Activated CD4-positive, alpha-beta T cell treated with anti-CD3 and anti-CD28 coated beads, Interleukin-2, Interleukin-6, amounts not matched to agents 100 ng/mL and 50 ng/mL, durations not matched to agents 16 hours and 8 hours (primary cell): Measurements from ENCODE around the gene MB.
"Not testable (repeated sequence)": the region's sequence is repeated elsewhere in the genome, so short reads cannot be mapped to it uniquely, and the experiment has no call there.

Experiments used
- DNase-seq: peaks from one replicate; pipeline ENCODE4 v3.0.0-alpha.2; 2020

The MB gene

DNA sequence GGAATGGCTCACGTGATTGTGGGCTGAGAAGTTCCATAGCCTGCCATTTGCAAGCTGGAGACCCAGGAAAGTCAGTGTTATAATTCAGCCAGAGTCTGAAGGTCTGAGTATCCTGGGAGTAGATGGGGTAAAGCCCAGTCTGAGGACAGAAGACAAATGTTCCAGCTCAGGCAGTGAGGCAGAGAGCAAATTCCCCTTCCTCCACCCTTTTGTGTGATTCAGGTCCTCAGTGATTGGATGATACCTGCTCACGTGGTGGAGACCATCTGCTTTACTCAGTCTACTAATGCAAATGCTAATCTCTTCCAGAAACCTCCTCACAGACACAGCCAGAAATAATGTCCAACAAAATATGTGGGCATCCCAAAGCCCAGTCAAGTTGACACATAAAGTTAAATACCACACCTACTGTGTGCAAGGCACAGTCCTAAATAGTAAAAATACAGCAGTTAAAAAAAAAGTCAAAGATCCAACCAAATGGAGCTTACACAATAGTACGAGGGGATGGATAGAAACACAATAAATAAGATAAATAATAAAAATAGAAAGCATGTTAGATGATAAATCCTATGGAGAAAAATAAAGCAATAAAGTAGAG lies 17.9 kb upstream of the MB start:
- no peak for DNase-seq

DNA sequence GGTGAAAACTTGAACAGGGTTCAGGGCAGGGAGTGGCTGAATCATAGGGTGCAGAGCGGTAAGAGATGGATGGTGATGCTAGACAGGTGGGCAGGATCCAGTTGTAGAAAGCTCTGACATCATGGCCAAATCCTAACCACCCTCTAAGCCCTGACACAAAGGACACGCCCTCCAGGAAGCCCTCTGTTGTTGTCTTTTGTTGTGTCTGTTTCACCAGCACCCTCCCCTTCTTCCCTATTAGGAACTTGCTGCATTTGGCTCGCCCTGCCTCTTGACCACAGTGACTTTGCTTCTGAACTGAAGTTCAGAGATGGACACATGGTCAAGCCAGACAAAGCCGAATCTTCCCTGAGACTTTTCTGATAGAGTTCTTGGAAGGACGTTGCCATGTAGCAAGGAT lies 16.9 kb upstream of the MB start:
- no peak for DNase-seq

DNA sequence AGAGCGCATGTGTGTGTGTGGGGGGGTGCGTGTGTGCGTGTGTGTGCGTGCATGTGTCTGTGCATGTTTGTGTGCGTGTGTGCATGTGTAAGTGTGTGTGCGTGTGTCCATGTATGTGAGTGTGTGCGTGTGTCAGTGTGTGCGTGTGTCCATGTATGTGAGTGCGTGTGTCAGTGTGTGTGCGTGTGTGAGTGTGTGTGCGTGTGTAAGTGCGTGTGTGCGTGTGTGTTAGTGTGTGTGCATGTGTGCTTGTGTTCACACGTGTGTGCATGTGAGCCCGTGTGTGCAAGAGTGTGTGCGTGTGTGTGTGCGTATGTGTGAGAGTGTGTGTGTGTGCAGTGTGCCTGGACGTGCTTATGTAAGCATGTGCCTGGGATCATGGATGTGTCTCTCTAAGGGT lies 16.4 kb upstream of the MB start:
- no peak for DNase-seq

DNA sequence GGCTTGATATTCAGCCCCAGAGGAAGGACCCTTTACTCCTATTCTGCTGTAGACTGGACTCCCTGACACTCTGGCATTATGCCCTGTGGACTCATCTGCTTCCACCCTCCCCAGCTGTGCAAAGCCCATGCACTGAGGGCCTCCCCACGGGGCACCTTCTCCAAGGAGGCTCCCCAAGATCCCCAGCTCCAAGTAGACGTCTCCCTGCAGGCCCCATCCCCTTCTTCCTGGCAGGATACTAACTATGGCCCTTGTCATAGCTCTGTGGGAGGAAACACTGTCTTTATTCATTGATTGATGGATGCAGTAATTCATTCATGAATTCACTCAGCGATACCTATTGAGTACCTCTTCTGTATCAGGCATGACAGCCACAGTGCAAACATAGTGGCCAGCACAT lies 15.8 kb upstream of the MB start:
- DNase-seq, result no peak

DNA sequence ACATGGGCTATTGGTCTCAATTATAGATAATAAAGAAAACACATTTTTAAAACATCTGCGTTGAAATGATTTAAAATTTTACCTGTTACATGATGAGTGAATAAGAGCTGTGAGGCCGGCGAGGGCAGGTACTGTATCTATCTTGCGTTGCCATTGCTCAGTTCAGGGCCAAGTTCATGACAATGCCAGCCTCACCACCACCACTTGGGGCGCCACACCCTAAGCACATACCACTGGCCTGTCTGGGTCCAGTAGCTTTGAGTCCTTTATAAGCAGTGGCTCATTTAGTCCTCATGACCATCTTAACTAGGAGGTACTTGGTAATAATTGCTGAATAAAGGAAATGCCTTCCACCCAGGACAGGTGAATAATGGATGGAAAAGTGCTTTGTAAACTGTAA lies 14.5 kb upstream of the MB start:
- DNase-seq, result peak; percentile 45

DNA sequence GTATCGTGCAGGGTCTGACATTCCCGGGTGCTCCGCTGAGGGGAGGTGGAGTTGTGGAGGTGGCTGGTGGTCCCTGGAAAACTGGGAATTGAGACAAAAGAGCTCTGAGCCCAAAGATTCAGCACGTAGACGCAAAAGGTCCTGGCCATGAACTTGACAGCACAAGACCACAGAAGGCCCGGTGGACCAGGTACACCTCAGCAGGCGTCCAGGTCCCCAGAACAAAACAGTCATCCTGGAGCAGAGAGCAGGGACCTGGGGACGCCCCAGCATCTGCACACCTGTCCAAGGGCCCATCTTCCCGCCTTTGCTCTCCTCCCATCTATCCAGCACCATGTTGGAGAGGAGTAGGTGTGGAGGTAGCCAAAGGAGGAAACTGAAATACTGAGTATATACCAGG lies 13.8 kb upstream of the MB start:
- DNase-seq, result no peak

DNA sequence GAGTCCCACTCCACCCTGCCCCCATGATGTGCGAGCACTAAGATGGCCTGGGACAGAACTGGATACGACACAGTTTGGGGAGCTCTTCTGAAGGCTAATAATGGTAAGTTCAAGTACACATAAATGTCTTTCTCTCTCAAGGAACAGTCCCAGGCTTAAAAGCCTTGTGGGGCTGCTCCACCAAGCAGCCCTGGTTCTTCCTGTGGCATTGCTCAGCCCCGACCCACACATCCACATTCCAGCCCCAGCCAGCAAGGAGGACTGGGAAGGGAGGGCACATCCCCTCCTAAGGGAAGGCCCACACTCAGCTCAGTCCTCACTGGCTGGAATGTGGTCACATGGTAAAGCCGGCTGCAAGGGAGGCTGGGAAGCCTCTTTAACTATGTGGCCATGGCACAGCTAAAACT lies 13.3 kb upstream of the MB start:
- DNase-seq, result no peak

DNA sequence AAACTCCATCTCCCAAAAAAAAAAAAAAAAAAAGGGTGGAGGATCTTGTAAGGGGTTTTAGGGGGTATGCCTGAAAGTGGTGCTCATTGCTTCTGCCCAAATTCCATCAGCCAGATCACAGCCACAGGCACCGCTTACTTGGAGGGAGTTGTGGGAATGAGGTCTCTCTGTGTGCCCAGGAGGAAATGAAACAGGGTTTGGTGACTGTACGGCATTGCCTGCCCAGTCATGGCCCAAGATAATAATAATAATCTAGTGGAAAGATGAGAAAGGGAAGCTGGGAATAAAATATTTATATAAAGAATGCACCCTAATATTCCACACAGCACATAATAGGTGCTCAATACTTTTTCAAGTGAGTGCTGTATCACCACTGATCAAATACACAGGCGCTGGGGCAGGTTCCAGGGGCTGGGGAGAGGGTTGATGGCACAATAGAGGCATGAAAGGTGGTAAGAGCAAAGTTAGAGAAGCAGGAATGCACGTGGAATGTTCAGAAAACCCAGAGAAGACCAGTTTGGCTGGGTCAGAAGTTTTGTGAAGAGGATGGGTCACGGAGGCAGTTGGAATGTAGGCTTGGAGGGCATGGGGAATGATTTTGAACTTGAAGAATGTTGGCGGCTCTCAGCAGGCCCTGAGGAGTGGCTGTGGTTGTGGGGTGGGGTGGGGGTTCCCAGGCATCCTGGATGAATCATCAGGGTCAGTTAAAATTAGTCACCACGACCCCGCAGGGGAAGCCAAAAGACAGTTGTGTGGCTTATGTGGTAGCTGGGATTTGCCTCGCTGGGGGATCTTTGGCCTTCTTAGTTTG lies 12.5 kb upstream of the MB start:
- DNase-seq, result peak; percentile 91

DNA sequence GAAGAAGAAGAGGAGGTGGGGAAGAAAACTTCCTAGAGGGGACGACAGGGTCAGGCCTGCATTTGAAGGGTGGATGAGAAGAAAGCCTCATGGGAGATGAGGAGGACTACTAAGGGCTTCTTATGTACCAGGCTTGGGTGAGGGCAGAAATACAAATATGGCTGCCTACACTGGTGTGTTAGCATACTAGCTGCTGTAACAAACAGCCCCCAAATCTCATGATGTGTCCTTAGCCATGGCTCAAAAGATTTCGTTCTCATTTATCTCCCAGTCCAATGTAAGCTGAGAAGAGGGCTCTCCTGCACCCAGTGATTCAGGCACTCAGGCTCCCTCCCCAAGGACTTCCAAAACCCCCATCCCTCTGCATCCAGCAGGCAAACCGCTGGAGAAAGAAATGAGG lies 11.6 kb upstream of the MB start:
- DNase-seq, result no peak

DNA sequence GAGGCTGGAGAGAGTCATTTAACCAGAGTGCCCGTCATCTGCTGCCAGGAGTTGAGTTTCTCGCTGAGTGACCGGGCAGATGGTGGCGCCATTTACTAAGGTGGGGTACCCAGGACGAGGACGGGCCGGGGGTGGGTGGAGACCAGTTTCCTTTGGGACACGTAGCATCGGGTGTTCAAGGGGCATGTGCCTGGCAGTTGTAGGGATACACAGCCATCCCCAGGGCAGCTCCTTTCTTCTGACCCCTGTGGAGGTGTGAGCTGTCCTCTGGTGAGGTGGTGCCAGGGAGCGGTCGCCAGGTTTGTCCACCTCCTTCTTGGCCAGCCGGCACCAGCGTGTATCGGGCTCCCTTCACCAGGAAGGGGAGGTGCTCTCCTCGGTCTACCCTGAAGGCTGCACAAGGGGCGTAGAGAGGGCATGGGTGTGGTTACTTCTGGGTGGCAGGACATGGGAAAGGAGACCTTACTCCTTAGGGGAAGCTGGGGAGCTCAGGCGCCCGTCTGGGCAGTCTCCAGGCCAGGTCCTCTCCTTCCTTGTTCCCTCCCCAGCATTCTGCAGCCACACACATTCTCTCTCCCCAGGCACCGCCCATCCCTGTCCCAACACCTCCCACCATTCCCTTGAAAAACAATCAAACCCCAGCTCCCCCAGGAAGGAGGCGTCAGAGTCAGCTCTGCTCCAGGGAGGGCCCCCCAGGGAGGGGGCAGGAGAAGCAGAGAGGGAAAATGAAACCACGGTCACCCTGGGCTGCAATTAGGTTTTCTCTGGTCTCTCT lies 10.3 kb upstream of the MB start:
- peak; percentile 70 for DNase-seq

DNA sequence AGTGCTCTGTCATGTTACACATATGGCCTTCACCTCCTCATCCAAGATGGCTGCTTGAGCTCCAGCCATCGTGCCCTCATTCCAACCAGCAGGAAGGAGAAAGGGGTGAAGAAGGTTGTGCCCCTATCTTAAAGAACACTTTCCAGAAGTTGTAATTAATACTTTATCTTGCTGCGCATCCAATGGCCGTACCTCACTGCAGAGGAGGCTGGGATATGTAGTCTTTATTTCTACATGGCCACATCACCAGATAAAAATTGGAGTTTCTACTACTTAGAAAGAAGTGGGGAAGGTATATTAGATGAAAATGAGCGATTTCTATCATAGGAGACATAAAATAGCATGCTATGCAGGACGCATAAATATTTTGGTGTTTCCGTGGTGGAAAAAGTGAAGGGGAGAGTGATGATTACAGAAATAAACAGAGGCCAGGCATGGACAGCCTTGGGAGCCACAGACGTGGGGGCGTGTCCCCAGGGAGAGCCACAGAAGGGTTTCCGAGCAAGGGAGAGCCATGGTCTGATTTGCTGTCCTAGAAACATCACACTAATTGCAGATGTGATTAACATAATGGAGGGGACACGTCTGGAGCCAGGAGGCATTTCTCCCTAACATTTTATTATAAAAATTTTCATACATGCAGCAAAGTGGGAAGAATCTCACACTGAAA lies 8.8 kb upstream of the MB start:
- no peak for DNase-seq

DNA sequence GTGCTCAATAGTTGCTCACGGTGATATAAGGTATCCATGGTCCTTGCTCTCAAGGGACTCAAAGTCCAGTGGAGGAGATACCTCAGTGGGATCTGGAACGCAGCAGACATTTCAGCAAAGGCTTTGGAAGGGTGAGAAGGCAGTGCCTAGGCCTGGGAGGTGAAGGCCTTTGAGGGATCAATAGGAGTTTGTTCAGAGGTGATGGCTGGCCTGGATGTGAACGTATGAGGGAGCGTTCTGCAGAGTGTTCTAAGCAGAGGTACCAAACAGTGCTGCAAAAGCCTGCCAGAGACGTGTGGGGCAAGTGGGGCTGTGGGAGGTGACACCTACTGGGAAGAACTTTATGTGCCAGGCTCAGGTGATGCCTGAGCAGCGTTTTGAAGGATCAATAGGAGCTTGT lies 7.4 kb upstream of the MB start:
- DNase-seq, result no peak

DNA sequence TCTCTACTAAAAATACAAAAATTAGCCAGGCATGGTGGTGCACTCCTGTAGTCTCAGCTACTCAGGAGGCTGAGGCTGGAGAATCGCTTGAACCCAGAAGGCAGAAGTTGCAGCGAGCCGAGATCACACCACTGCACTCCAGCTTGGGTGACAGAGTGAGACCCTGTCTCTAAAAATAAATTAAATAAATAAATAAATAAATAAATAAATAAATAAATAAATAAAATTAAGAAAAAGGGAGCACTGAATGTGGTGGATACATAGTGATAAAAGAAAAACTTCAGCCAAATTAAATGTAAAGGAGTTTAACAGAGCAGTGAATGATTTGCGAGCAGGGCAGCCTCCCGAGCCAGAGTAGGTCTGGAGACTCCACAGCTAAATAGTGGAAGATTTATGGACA lies 6.8 kb upstream of the MB start:
- DNase-seq, result not testable (repeated sequence)

DNA sequence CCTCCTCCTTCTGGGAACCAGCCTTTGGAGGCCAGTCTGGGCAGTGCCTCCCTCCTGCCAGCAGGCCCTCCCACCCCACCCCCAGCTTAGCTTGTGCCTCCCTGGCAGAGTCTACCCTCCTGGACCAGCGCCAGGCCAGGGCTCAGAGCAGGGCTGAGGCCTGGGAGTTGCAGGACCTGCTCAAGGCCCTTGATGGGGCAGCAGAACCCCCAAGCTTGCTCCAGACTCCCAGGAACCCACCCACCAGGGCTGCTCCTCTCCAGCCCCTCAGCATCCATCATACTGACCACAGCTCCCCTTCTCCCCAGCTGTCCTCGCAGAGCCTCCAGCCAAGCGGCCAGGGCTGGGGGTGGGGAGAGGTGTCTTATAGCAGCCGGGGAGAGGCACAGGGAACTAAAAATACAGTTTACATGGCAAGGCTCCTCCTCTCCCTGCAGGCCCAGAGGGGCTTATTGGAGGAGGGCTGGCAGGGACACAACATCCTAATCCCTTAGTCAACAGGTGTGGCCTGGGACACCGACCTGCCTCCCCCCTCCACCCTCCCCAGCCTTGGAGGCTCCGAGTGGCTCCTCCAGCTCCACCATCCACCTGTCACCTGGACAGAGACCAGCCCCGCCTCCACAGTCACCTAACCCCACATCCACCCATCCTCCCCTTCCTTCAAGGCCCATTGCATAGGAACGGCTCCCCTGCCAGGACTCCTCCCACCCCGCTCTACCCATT lies 5.2 kb upstream of the MB start:
- DNase-seq, result no peak

DNA sequence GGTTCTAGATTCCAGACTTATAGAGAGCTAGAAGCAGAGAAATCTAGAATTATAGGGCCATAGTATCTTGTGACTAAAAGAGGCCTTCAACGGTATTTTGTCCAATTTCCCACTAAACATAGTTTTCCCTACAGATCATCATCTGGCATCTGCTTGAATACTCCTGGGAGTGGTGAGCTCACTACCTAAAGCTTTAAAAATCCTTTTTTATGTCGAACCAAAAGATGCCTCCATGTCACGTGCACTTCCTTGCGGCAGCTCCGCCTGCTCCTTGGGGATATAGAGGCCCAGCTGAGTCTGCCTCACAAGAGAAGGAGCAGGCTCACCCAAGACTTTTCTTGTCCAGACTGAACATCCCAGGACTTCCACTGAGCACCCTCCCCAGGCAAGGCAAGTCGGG lies 4.3 kb upstream of the MB start:
- DNase-seq, result no peak

DNA sequence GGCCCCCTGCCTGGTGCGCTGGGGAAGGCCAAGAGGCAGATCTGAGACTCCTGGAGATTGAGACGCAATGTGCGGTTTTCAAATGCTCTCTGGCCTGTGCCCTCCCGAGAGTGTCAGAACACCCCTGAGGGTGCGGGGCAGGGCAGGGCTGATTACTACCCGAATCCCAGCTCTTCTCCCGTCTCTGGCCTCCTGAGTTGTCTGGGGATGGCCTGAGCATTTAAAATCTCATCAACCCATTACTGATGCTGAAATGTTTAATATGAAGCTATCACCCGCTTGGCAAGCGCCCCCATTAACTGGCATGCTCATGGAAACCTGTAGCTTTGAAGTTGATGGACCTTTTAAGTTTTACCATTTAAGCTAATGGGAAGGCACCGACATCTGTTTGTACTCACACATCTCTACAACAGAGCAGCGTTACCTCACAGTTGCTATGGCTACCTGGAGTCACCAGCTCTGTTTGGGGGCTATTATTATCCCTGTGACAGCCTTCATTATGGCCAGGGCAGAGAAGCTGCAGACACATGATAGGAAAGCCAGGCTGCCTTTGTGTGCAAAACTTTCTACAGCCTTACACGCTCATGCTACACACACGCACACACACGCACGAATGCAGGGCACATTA lies 3.6 kb upstream of the MB start:
- DNase-seq, result no peak

DNA sequence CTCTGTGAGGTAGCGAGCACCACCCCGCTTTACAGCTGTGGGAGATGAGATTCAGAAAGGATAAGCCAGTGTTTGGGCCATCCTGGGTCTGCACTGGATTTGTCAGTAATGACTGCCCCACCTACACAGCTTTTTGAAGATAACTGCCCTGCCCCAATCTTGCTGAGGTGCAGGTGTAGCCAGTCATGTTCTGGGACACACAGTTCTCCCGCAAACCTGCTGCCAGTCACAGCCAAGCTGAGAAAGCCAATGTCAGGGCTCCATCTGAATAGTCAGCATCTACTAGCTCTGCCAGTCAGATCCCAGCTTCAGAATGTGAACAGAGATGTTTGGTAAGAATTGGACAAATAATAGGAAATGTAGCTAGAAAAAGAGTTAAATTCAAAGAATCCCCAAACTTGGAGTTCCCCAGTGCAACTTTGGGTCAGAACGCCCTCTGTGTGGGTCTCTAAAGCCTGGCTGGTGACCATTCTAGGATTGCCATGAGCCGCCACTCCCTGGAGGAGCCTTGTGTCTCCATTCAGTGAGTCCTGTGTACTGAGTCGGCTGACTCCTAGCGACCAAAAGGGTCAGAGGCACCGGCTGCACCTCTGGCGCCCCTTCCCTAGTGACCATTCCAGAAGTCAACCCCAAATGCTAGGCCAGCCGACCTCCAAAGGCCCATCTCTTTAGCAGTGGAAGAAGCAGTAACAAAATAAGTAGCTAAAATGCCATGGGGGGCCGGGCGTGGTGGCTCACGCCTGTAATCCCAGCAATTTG lies 2.4 kb upstream of the MB start:
- no peak for DNase-seq

DNA sequence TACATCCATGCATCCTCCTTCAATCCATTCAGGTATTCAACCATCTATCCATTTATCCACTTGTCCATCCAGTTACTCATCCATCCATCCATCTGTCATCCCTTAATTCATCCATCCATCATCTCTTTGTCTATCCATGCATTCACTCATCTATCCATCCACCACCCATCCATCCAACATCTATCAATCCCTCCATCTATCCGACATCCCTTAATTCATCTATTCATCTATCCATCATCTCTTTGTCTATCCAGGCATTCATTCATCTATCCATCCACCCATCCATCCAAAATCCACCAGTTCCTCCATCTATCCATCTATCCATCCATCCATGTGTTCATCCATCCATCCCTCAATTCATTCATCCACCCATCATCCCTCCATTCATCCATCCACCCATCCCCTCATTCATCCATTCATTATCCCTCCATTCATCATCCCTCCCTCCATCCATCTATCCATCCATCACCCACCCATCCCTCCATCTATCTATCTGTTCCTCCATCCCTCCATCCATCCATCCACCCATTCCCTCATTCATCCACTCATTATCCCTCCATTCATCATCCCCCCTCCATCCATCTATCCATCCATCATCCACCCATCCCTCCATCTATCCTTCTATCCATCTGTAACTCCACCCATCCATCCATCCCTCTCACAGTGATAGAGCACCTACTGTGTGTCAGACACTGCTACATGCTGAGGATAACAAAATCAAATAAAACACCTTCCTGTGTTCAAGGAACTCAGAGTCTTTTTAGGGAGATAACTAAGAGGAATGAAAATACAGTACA lies 1.5 kb upstream of the MB start:
- no peak for DNase-seq

DNA sequence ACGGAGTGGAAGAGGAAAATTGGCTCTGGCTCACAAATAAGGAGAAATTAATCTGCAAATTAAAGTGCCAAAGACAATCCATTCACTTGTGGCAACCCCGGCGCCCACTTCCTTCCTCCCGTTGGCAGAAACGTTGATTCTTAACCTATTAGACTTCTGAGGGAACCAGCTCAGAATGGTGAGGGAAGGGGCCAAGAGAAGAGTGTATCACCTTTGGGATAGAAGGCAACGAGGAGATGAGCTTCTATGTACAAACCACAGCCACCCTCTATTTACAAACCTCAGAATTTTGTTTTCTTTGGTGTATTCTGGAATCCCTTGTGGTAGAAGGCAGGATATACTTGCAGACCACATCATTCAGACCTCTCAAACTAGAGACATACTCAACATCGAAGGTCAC lies 1.1 kb downstream of the MB start:
- no peak for DNase-seq

DNA sequence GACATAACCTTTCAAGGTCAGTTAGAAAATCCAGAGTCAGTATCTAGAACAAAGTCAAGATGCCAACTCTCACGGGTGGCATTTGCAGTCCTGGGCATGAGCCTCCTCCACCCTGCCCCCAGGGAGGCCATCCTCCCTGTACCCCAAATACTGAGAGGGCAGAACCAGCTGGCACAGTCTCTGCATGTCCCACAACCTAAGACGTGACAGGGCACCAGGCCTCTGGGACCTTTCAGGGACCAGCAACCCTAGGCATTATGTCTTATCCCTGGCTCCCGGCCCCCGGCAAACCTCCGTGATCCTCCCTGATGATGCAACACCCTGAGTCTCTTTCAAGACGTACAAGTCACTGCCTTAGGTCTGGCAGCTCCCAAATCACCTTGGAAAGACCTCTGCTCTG lies 2.0 kb downstream of the MB start:
- no peak for DNase-seq

DNA sequence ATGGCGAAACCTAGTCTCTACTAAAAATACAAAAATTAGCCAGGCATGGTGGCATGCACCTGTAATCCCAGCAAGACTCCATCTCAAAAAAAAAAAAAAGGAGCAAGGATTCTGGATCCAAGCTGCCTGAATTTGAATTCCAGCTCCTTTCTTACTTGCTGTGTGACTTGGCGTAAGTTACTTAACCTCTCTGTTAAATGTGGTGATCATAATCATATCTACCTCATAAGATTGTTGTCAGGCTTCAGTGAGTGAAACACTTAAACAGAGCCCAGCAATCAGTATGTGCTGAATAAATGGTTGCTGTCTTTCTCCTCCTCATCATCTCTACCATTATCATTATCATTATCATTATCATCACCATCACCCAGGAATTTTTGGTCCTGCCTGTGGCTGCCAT lies 2.7 kb downstream of the MB start:
- DNase-seq, result no peak
